HG03045 (cell line): Measurements from ENCODE around the gene PXMP2.
"Not testable (repeated sequence)": the region's sequence is repeated elsewhere in the genome, so short reads cannot be mapped to it uniquely, and the experiment has no call there.

ENCODE experiments used
- ATAC-seq: cut with Tn5 transposase; IDR thresholded peaks from one replicate; pipeline ENCODE4 v1.9.1; 2021; ENCODE audit warnings: mild to moderate bottlenecking, moderate library complexity; ENCODE audit not compliant: unreplicated experiment

Gene PXMP2

DNA sequence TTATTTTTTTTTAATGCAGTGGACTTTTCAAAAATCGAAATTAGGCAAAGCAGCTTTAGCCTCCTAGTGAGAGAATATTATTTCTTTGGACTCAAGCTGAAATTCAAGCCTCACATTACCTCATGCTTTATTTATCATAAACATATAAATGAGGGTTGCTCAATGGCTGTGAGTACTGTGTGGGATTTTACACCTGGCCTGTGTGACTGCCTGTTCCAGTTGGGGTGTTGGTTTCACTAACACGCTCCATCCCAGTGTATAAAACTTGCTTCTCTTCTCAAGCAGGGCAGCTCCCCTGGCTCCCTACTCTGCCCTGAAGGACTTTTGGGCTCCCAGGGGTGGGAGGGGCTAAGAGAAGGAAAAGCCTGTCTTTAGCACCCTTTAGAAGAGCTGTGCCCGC, 59.2 kb downstream of the PXMP2 start:
- no peak for ATAC-seq

DNA sequence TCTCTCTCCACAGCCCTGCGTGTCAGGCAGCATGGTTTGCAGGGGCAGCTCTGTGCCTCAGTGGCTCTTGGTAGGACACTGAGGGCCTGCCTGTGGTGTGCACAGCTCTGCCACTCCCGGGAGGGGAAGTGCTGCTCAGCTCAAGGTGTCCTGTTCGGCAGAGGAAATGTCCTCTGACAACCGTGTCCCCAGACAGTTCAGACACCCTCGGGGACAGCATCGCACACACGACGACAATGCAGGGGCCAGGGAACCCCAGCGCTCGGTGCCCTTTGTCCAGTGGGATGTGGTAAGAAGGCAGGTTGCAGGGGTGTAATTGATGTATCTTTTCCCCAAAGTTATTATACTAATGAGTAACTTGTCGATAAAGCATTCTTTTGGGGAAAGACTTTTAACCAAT, 60.0 kb downstream of the PXMP2 start:
- ATAC-seq, result no peak

DNA sequence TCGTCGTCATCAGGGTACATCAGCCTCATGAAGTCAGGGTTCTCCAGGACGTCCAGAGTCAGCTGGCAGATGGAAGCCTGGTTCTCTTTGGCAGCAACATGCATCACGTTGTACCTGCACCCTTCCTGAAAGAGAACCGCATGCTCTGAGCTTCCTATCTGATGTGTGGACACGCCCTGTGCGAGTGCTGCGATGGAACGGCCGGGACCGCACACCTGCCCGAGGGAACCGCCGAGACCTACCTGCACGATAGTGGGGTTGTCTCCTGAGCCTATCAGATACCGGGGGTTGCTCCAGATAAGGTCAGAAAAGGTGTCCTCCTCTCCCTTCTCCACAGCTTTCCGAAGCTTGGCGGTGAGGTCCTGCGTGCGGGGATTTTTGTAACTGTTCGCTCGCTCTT, 60.5 kb downstream of the PXMP2 start:
- ATAC-seq, result no peak

DNA sequence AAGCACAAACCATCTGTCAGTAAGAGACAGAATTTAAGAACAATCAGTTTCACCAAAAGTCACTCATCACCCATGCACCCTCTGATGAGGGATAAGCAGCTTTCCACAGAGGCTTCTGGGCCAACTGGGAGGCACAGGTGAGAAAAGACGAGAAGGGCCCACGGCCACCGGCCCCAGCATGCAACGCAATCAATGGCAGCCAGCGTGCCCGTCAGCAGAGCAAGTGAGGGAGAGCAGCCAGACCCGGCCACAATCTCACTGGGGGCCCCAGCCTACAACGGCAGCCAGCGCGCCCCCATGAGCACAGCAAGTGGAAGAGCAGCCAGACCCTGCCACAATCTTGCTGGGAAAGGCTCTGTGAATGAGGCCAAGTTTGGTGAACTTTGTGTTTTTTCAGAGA, 60.9 kb downstream of the PXMP2 start:
- ATAC-seq, result no peak

DNA sequence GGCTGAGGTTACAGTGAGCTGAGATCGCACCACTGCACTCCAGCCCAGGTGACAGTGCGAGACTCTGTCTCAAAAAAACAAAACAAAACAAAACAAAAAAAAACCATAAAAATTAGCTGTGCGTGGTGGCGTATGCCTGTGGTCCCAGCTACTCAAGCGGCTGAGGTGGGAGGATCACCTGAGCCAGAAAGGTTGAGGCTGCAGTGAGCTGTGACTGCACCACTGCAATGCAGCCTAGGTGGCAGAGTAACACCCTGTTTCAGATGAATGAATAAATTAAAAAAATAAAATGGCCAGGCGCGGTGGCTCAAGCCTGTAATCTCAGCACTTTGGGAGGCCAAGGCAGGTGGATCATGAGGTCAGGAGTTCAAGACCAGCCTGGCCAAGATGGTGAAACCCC, 66.3 kb downstream of the PXMP2 start:
- not testable (repeated sequence) for ATAC-seq

DNA sequence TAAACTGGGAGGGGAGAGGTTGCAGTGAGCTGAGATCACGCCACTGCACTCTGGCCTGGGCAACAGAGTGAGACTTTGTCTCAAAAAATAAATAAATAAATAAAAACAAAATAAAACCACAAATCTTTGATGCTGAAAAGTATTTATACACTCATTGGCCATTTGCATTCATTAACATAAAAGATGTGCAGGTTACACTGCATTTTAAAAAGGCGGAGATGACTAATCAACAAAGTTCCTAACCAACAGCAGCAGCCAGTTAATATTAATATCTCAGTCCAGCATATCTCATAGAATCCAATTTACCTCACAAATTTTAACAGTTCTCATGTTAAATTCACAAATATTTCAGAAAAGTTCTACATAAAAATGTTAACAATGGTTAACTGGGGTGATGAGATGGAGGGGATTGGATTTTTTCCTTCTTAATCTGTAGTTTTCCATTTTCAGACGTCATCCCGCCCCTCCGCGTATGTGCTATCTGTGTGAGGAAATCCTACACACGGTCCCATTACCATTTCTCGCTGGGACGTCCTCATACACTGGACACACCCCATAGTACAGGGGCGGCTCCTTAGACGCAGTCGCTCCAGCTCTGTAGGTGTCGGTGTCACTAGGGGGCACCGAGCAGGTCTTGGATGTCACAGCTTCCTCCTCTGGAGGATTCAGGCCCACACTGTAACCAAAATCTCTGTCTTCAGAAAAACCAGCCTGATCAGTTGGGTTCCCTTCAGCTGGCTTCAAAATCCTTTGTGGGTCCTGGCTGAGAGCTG, 67.0 kb downstream of the PXMP2 start:
- ATAC-seq, result no peak
